Mucosa of stomach (tissue), 1 donor: ENCODE data around the gene SKAP2.

ENCODE experiments used
- H3K27me3 ChIP-seq: one replicate; pipeline ENCODE4 v1.7.0; 2013; ENCODE audit warnings: mild to moderate bottlenecking, low read length; ENCODE audit not compliant: control insufficient read depth, insufficient read depth
- H3K36me3 ChIP-seq: one replicate; pipeline ENCODE4 v1.7.0; 2013; ENCODE audit warnings: low read length; ENCODE audit not compliant: control insufficient read depth, insufficient read depth
- H3K4me1 ChIP-seq: one replicate; pipeline ENCODE4 v1.7.0; 2013; ENCODE audit warnings: mild to moderate bottlenecking, low read length; ENCODE audit not compliant: control insufficient read depth, insufficient read depth
- H3K4me3 ChIP-seq: one replicate; pipeline ENCODE4 v1.7.0; 2013; ENCODE audit warnings: low read length
- H3K9ac ChIP-seq: one replicate; pipeline ENCODE4 v1.7.0; 2013; ENCODE audit warnings: mild to moderate bottlenecking, low read length, moderate library complexity
- H3K9me3 ChIP-seq: one replicate; pipeline ENCODE4 v1.7.0; 2013; ENCODE audit warnings: mild to moderate bottlenecking, low read length, moderate library complexity; ENCODE audit not compliant: control insufficient read depth
- donor health status: Pancreatic carcinoma.

Gene SKAP2

DNA sequence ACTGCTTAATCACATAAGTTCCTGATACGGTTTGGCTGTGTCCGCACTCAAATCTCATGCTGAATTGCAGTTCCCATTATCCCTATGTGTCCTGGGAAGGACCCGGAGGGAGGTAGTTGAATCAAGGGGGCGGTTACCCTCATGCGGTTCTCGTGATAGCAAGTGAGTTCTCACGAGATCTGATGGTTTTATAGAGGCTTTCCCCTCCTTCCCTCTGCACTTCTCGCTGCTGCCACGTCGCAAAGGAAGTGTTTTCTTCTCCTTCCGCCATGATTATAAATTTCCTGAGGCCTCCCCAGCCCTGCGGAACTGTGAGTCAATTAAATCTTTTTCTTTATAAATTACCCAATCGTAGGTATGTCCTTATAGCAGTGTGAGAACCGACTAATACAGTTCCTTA lies 226.2 kb downstream of the SKAP2 start:
- no peaks in the 10 kb centered on the region for H3K4me1 ChIP-seq
- H3K9me3 ChIP-seq, result no peaks in the 10 kb centered on the region
- no peaks in the 10 kb centered on the region for H3K36me3 ChIP-seq
- no peak overlapping the region for H3K4me3 ChIP-seq
- H3K9ac ChIP-seq, result no peak overlapping the region
- no peaks in the 10 kb centered on the region for H3K27me3 ChIP-seq

DNA sequence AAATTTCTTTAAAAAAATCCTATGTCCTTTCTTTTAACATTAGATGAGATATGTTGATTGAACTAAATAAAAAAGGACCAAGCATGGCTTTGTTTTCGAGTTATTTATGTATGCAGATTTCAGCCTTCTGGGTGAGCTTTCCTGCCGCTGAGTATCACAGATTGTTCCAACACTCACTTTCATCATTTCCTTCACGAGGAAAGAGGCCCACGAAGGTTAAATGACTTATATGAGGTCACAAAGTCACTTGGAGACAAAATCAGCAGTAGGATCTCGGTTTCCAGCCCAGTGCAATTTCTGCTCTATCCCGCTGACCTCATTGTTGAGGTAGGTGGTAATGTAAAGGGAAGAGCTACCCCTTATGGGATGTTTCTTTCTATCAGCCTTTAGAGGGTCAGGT lies 226.8 kb downstream of the SKAP2 start:
- Histone ChIP-seq H3K4me1 (no peaks in the 10 kb centered on the region), H3K9me3 (no peaks in the 10 kb centered on the region), H3K9ac (no peak overlapping the region), H3K36me3 (no peaks in the 10 kb centered on the region), H3K4me3 (no peak overlapping the region), H3K27me3 (no peaks in the 10 kb centered on the region)

DNA sequence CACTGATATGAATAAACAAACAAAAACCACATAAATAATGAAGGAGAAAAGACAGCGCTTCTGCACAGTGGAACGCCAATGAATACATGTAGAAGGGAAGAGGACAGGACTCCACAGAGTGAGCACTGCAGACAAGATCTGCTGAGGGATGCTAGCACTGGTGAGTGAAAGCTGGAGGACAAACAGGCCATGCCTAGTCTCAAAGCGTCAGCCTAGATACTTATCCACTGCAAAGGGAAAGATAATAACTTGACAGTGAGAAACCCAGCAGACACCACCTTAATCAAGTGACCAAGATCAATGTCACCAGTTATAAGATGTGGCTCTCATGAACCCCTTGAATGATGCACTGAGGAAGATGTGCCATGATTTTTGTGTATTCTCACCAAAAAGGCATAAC lies 227.6 kb downstream of the SKAP2 start:
- no peaks in the 10 kb centered on the region for H3K4me1 ChIP-seq
- H3K4me3 ChIP-seq, result no peak overlapping the region
- H3K27me3 ChIP-seq, result no peaks in the 10 kb centered on the region
- H3K9me3 ChIP-seq, result no peaks in the 10 kb centered on the region
- H3K9ac ChIP-seq, result no peak overlapping the region
- no peaks in the 10 kb centered on the region for H3K36me3 ChIP-seq

DNA sequence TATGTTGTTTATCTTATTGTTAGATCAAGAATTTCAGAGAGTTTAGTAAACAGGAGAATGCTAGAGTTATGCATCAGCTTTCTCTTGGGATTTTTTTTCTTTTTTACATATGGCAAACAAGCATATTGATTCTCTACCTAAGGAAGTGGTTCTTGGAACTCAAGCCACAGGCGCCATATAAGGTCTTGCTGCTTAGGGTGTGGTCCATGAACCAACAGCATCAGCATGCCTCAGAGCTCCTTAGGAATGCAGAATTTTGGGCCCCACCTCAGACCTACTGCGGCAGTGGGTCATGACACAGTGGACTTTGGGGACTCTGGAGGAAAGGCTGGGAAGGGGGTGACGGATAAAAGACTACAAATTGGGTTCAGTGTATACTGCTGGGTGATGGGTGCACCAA lies 230.8 kb downstream of the SKAP2 start:
- no peaks in the 10 kb centered on the region for H3K9me3 ChIP-seq
- no peaks in the 10 kb centered on the region for H3K4me1 ChIP-seq
- H3K9ac ChIP-seq, result no peak overlapping the region
- no peak overlapping the region for H3K4me3 ChIP-seq
- H3K27me3 ChIP-seq, result no peaks in the 10 kb centered on the region
- no peaks in the 10 kb centered on the region for H3K36me3 ChIP-seq

DNA sequence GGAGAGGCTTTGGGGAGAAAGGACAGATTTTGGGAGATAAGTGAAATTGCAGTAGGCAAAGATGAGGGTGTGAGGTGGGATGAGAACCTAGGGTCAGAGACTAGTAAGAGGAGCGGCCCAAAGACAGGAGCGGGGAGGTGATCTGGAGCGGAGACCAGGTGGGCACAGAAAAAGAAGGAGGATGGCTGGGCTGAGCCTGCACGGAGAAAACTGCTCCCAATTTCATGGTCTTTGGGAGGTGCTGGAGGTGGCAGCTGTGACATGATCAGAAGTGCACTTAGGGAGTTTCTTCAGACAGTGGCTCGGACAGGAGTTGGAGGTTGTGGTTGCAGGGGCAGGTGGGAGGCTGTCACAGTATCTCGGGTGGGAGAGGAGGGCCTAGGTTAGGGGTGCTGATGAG lies 232.8 kb downstream of the SKAP2 start:
- Histone ChIP-seq H3K4me3 (no peak overlapping the region), H3K9me3 (no peaks in the 10 kb centered on the region), H3K4me1 (no peaks in the 10 kb centered on the region), H3K27me3 (no peaks in the 10 kb centered on the region), H3K36me3 (no peaks in the 10 kb centered on the region), H3K9ac (no peak overlapping the region)

DNA sequence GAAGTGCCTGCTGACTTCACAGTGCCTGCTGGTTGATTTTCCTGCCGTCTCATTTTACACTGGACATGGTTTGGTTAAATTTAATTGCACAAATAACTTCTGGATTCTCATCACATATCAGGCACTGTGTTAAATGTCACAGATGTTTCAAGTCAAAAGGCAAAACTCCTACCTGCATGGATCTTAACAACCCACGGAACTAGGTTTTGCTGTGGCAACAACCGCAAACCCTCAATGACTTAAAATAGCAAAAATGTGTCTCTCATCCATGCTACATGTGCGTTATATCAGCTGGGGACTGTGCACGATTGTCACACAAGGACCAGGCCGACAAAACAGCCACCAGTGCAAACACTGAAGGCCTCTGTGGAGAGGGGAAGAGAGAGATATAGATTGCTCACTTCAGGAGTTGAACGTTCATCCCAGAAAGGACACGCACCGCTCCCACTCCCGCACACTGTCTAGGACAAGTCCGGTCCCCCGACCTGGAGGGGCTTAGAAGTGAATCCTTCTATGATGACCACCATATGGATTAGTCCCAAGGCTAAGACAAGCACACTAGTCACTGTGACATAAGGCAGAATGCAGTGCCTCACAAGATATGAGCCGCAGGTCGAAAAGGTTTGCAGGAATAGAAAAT lies 233.3 kb downstream of the SKAP2 start:
- no peaks in the 10 kb centered on the region for H3K4me1 ChIP-seq

DNA sequence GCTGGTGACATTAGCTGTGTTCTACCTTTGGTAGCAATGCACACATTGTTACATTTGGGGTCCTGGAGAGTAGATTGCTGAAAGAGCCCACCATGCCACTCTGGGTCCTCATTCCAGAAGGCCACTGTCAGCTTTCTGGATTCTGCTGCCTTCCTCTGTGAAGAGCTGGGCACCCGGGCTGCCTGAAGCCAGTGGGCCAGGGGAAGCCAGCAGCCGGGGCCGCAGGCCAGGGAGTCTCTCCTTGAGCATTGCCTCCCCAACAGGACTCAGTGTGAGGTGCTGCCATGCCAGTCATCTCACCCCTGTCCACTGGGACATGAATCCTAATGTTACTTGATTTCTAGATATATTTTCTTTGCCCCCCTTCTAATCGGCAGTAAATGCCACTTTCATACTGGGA lies 234.0 kb downstream of the SKAP2 start:
- no peaks in the 10 kb centered on the region for H3K36me3 ChIP-seq
- no peak overlapping the region for H3K4me3 ChIP-seq
- no peaks in the 10 kb centered on the region for H3K4me1 ChIP-seq
- no peaks in the 10 kb centered on the region for H3K27me3 ChIP-seq
- H3K9ac ChIP-seq, result no peak overlapping the region
- no peaks in the 10 kb centered on the region for H3K9me3 ChIP-seq

More for the DNA sequence above, 233.3 kb downstream of the SKAP2 start:
- no peaks in the 10 kb centered on the region for H3K36me3 ChIP-seq
- H3K4me3 ChIP-seq, result no peak overlapping the region
- no peak overlapping the region for H3K9ac ChIP-seq
- H3K27me3 ChIP-seq, result no peaks in the 10 kb centered on the region
- H3K9me3 ChIP-seq, result no peaks in the 10 kb centered on the region

DNA sequence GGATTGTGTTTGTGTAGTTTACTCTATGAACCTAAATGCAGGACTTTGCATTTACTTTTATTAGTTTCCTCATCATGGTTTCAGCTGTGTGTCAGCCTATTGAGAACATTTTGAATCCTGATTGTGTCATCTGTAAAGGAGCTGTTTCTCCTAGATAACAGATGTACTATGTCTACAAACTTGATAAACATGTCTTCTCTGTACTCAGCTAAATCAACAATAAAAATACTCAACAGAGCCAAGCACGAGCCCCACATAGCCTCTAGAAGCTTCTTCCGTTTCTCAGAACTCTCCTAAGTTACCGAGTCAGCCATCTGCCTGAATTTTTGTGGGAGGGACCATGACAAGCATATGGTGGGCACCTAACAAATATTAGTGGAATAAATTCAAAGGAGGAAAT lies 234.7 kb downstream of the SKAP2 start:
- Histone ChIP-seq H3K9me3 (no peaks in the 10 kb centered on the region), H3K36me3 (no peaks in the 10 kb centered on the region), H3K4me1 (no peaks in the 10 kb centered on the region), H3K4me3 (no peak overlapping the region), H3K27me3 (no peaks in the 10 kb centered on the region), H3K9ac (no peak overlapping the region)

DNA sequence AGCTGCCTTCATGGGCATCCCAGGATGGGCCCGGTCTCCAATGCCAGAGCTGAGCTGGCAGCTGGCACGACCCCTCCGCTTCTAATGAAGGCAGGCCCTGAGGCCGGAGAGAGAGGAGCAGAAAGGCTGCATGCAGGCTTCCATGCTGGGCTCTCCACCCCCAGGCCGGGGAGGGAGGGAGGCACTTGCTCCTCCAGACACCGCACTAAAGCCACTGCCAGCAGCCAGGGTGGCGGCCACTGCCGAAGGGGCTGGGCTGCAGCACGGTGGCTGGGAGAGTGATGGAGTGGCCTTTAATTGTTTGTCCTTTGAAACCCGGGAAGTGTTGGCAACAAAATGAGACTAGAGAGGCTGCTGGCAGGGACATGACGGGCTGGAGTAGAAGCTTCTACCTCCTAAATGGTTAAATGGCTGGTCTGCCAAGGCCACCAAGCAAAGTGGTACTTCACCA lies 236.5 kb downstream of the SKAP2 start:
- H3K36me3 ChIP-seq, result no peaks in the 10 kb centered on the region
- H3K4me3 ChIP-seq, result no peak overlapping the region
- H3K27me3 ChIP-seq, result no peaks in the 10 kb centered on the region
- H3K9ac ChIP-seq, result no peak overlapping the region
- H3K4me1 ChIP-seq, result no peaks in the 10 kb centered on the region
- H3K9me3 ChIP-seq, result no peaks in the 10 kb centered on the region

DNA sequence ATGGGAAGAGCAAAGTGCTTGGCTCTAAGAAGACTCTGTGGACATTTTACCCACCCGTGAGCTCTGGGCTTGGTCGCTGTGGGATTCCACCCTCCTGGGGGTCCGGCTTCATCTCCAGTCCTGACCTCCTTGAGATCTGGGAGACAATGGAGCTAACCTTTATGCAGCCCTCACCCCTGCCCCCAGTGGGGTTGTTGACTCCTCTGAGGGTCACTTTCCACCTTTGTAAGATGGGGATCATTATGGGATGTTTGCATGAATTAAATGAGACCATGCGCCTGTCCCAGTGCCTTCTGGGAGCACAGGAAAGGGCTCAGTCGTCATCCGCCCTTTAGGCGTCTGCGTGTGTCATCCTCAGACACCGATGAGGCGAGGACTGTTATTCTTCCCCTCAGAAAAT lies 237.2 kb downstream of the SKAP2 start:
- H3K9ac ChIP-seq, result no peak overlapping the region
- H3K36me3 ChIP-seq, result no peaks in the 10 kb centered on the region
- H3K4me1 ChIP-seq, result no peaks in the 10 kb centered on the region
- no peaks in the 10 kb centered on the region for H3K9me3 ChIP-seq
- no peaks in the 10 kb centered on the region for H3K27me3 ChIP-seq
- H3K4me3 ChIP-seq, result no peak overlapping the region

DNA sequence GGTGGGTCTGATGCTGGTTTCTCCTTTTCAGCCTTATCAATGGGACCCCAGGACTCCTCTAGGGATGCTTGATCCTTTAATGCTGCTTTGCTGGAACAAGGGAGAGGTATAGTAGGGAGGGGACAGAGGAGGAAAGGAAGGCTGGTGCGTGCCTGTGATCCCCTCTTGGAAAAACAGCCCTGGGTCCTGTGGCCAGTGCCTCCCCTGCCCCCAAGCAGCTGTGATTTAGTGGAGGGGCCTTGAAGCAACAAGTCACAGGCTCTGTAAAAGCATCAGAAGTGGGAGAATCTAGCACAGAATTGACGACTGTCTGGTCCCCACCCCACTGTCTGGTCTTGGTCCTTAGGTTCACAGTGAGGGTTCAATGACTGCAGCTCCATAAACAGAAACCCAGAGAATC lies 237.7 kb downstream of the SKAP2 start:
- no peak overlapping the region for H3K4me3 ChIP-seq
- no peaks in the 10 kb centered on the region for H3K36me3 ChIP-seq
- no peaks in the 10 kb centered on the region for H3K4me1 ChIP-seq
- H3K27me3 ChIP-seq, result no peaks in the 10 kb centered on the region
- H3K9me3 ChIP-seq, result no peaks in the 10 kb centered on the region
- no peak overlapping the region for H3K9ac ChIP-seq

DNA sequence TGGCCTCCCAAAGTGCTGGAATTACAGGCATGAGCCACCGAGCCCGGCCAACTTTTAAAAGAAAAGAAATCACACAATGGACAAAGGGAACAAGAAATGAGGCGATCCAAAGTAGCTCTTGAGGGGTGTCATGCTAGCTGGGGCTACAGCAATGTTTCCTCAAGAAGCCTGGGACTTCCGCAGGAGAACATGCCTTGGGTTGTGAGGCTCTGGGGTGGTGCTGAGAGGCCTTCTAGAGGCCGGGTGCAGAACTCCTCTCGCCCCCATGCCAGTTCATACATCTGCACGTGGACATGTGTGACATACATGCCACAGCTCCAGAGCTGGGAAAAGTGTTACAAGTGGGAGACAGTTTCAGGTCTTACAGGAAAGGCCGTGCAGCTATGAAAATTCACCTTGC lies 238.2 kb downstream of the SKAP2 start:
- H3K4me1 ChIP-seq, result no peaks in the 10 kb centered on the region
- H3K9ac ChIP-seq, result no peak overlapping the region
- H3K9me3 ChIP-seq, result no peaks in the 10 kb centered on the region
- H3K4me3 ChIP-seq, result no peak overlapping the region
- H3K36me3 ChIP-seq, result no peaks in the 10 kb centered on the region
- no peaks in the 10 kb centered on the region for H3K27me3 ChIP-seq

DNA sequence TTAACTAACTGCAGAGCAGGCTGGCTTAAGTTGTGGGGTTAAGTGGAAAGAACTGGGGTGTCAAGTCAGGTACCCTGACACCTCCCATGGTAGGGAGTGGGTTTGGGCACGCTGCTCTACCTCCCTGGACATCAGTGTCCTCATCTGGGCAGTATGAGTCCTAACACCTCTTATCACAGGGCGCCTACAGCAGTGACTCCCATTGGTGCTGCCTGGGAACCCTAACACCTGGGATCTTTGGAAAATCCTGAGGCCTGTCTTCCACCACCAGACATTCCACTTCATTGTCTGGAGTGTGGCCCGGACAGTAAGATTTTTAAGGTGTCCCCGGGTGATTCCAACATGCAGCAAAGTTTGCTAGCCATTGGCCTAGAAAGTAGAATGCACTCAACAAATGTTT lies 239.1 kb downstream of the SKAP2 start:
- H3K9ac ChIP-seq, result no peak overlapping the region
- H3K4me3 ChIP-seq, result no peak overlapping the region
- H3K4me1 ChIP-seq, result no peaks in the 10 kb centered on the region
- no peaks in the 10 kb centered on the region for H3K27me3 ChIP-seq
- no peaks in the 10 kb centered on the region for H3K36me3 ChIP-seq
- no peaks in the 10 kb centered on the region for H3K9me3 ChIP-seq
